Spinal cord (tissue), 10 donors: ENCODE data around the gene KCNK6. TPM values are rescaled to one million over a fixed set of nuclear protein-coding genes. Genes with fewer than 3 reads are reported as not detected.

ENCODE experiments used
- DNase-seq, 6 donors: peaks; one replicate each; pipeline versions ENCODE4 v3.0.0 to v3.0.0-alpha.2; 2013 to 2015; ENCODE audit warnings: low spot score in 6 of 6, low read depth in 4 of 6
- H3K27ac ChIP-seq: one replicate; pipeline ENCODE4 v1.5.1; 2013; ENCODE audit warnings: low read depth, low read length, control low read depth
- H3K27me3 ChIP-seq: one replicate; pipeline ENCODE4 v1.6.1; 2013; ENCODE audit warnings: low read length; ENCODE audit not compliant: control insufficient read depth, insufficient read depth
- H3K36me3 ChIP-seq: one replicate; pipeline ENCODE4 v1.6.1; 2013; ENCODE audit warnings: low read length; ENCODE audit not compliant: control insufficient read depth, insufficient read depth
- H3K4me1 ChIP-seq: one replicate; pipeline ENCODE4 v1.6.1; 2013; ENCODE audit warnings: low read length; ENCODE audit not compliant: control insufficient read depth, insufficient read depth
- H3K4me3 ChIP-seq: one replicate; pipeline ENCODE4 v1.5.1; 2013; ENCODE audit warnings: low read depth, low read length, control low read depth
- H3K9me3 ChIP-seq: one replicate; pipeline ENCODE4 v1.6.1; 2013; ENCODE audit warnings: low read length; ENCODE audit not compliant: control insufficient read depth, insufficient read depth
- WGBS: methylation state at CpG from one replicate; pipeline ENCODE4 v1.1.5; 2013; ENCODE audit warnings: missing lambda C conversion rate; ENCODE audit not compliant: insufficient coverage; 5-methylcytosine and 5-hydroxymethylcytosine counted together
- polyA plus RNA-seq, 2 donors: library from polyadenylated mRNA; unstranded; fragments of 120-200 nt; gene quantifications; one replicate each; pipeline ENCODE4 v1.2.1, GENCODE V29; 2013; ENCODE audit not compliant: insufficient read length in 2 of 2
- total RNA-seq, 2 donors: library from RNA; depleted of rRNA in 1 of 2; stranded (reverse); fragments of 120-200 nt in 1 of 2; fragments of >200 nt in 1 of 2; gene quantifications; one replicate each; pipeline versions ENCODE4 v1.2.3 to v1.2.4, GENCODE V29; 2013 to 2014
- donor health status: healthy.

Gene KCNK6
- total and polyA plus RNA-seq, 4 donors, result 0.98 to 4.4 (median 2.0) TPM

GRCh38 chr19:38317104-38317612 lies 2.5 kb upstream of the KCNK6 start:
- Histone ChIP-seq H3K4me1 (peaks cover 28% of the 10 kb centered on the region), H3K27ac (no peak overlapping the region), H3K4me3 (no peak overlapping the region), H3K27me3 (peaks cover 30% of the 10 kb centered on the region), H3K36me3 (no peaks in the 10 kb centered on the region), H3K9me3 (no peaks in the 10 kb centered on the region)
- 87% methylated on average over 9 of the region's 11 CpGs for WGBS
- DNase-seq, result no peak

GRCh38 chr19:38318660-38319059 lies 985 bp upstream of the KCNK6 start:
- no peak overlapping the region for H3K27ac ChIP-seq

DNA sequence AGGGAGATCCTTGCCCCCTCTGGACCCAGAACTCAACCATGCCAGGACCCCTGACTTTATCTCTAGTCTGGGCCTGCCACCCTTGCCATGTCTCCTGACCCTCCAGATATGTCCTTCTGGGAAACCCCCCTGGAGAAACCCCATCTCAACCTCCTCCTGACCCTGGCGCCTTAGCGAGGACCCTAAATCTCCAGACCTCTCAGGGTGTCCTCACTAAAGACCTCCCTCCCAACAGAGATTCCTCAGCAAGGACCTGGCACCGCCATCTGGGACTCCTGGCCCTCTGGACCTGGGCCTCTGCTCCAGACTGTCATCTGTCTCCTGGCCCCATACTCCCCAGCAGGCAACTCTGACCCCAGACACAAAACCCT lies 1.3 kb downstream of the KCNK6 start:
- DNase-seq, result no peak
- no peak overlapping the region for H3K4me3 ChIP-seq
- 93% methylated on average over 3 of the region's 3 CpGs for WGBS
- H3K27me3 ChIP-seq, result peaks cover 30% of the 10 kb centered on the region
- no peaks in the 10 kb centered on the region for H3K9me3 ChIP-seq
- H3K27ac ChIP-seq, result no peak overlapping the region
- H3K4me1 ChIP-seq, result peaks cover 20% of the 10 kb centered on the region
- H3K36me3 ChIP-seq, result no peaks in the 10 kb centered on the region

More at GRCh38 chr19:38318660-38319059, 985 bp upstream of the KCNK6 start:
- Histone ChIP-seq H3K36me3 (no peaks in the 10 kb centered on the region), H3K27me3 (peaks cover 30% of the 10 kb centered on the region), H3K4me1 (peaks cover 28% of the 10 kb centered on the region), H3K4me3 (no peak overlapping the region), H3K9me3 (no peaks in the 10 kb centered on the region)
- DNase-seq, result peak in 1 of 6 donors; percentile 48
- WGBS, result 37% methylated on average over 3 of the region's 6 CpGs

DNA sequence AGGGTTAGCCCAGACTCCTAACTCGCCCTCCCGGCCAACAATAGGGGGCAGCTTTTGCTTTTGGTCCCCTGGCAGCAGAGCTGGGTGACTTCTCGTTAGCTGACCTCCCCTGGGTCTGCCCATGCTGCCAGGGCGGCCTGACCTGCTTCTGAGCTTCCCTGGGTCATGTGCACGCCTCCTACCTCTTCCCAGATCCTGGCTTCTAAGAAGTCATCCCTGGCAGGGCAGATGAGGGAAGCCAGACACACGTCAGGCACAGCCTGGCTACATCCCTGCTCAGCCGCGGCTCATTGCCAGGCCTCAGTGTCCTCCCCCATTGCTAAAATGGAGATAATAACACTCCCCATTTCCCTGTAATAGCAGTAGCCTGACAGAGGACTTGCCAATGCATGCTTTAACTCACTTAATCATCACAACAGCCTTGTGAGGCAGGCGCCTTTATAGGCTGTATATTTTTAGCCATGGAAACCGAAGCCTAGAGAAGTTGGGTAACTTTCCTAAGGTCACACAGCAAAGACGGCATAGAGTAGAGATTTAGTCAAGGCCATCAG lies 2.1 kb downstream of the KCNK6 start:
- H3K4me3 ChIP-seq, result no peak overlapping the region
- peaks cover 30% of the 10 kb centered on the region for H3K27me3 ChIP-seq
- 63% methylated on average over 8 of the region's 11 CpGs for WGBS
- H3K9me3 ChIP-seq, result no peaks in the 10 kb centered on the region
- no peak overlapping the region for H3K27ac ChIP-seq
- peaks cover 3% of the 10 kb centered on the region for H3K36me3 ChIP-seq
- DNase-seq, result no peak
- peaks cover 13% of the 10 kb centered on the region for H3K4me1 ChIP-seq

- Histone ChIP-seq H3K4me3 (no peak overlapping the region), H3K36me3 (peaks cover 3% of the 10 kb centered on the region), H3K27me3 (peaks cover 29% of the 10 kb centered on the region), H3K4me1 (peaks cover 13% of the 10 kb centered on the region), H3K27ac (no peak overlapping the region), H3K9me3 (no peaks in the 10 kb centered on the region)
- DNase-seq, result no peak
- WGBS, result 74% methylated on average over 2 of the region's 7 CpGs
These were observed 3.6 kb downstream of the KCNK6 start for GRCh38 chr19:38323291-38323690.

- WGBS, result 80% methylated on average over 1 of the region's 4 CpGs
- H3K27ac ChIP-seq, result no peak overlapping the region
These were observed 4.8 kb downstream of the KCNK6 start for GRCh38 chr19:38324431-38324830.

GRCh38 chr19:38326591-38326990 lies 6.9 kb downstream of the KCNK6 start:
- no peaks in the 10 kb centered on the region for H3K27me3 ChIP-seq
- H3K4me3 ChIP-seq, result no peak overlapping the region
- H3K36me3 ChIP-seq, result peaks cover 3% of the 10 kb centered on the region

More at GRCh38 chr19:38324431-38324830, 4.8 kb downstream of the KCNK6 start:
- Histone ChIP-seq H3K27me3 (peaks cover 18% of the 10 kb centered on the region), H3K9me3 (no peaks in the 10 kb centered on the region), H3K4me1 (peaks cover 9% of the 10 kb centered on the region), H3K36me3 (peaks cover 3% of the 10 kb centered on the region), H3K4me3 (no peak overlapping the region)
- DNase-seq, result no peak

GRCh38 chr19:38329651-38330050 lies 10.0 kb downstream of the KCNK6 start:
- WGBS, result 92% methylated on average over 7 of the region's 7 CpGs
- no peaks in the 10 kb centered on the region for H3K27me3 ChIP-seq
- no peak overlapping the region for H3K4me3 ChIP-seq
- H3K36me3 ChIP-seq, result peaks cover 3% of the 10 kb centered on the region
- H3K27ac ChIP-seq, result no peak overlapping the region
- no peaks in the 10 kb centered on the region for H3K4me1 ChIP-seq
- no peaks in the 10 kb centered on the region for H3K9me3 ChIP-seq
- DNase-seq, result no peak

More at GRCh38 chr19:38326591-38326990, 6.9 kb downstream of the KCNK6 start:
- Histone ChIP-seq H3K4me1 (no peaks in the 10 kb centered on the region), H3K27ac (no peak overlapping the region), H3K9me3 (no peaks in the 10 kb centered on the region)
- whole genome bisulfite sequencing, result 87% methylated on average over 19 of the region's 22 CpGs
- no peak for DNase-seq

GRCh38 chr19:38331728-38332127 lies 12.1 kb downstream of the KCNK6 start:
- no peak overlapping the region for H3K4me3 ChIP-seq
- peaks cover 7% of the 10 kb centered on the region for H3K4me1 ChIP-seq
- no peaks in the 10 kb centered on the region for H3K36me3 ChIP-seq
- no peaks in the 10 kb centered on the region for H3K9me3 ChIP-seq
- H3K27ac ChIP-seq, result no peak overlapping the region
- no peaks in the 10 kb centered on the region for H3K27me3 ChIP-seq
- WGBS, result no CpG with 5 or more reads among the region's 1 CpG
- no peak for DNase-seq

DNA sequence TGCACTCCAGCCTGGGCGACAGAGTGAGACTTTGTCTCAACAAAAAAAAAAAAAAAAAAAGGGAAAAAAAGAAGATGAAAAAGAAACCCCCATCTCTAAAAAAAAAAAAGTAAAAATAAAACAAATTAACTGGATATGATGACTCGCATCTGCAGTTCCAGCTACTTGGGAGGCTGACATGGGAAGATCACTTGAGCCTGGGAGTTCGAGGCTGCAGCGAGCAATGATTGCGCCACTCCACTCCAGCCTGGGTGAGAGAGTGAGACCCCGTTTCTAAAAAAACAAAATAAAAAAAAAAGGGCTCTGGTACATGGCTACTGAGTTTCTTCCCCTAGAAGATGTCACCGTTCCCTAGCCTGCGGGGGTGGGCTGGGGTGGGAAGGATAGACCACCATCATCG lies 13.6 kb downstream of the KCNK6 start:
- Histone ChIP-seq H3K27ac (no peak overlapping the region), H3K4me3 (no peak overlapping the region)
- WGBS, result no CpG with 5 or more reads among the region's 9 CpGs

More for the DNA sequence above, 13.6 kb downstream of the KCNK6 start:
- no peak for DNase-seq
- H3K27me3 ChIP-seq, result no peaks in the 10 kb centered on the region
- no peaks in the 10 kb centered on the region for H3K9me3 ChIP-seq
- no peaks in the 10 kb centered on the region for H3K36me3 ChIP-seq
- peaks cover 14% of the 10 kb centered on the region for H3K4me1 ChIP-seq
